Endothelial cell of umbilical vein (primary cell): ENCODE data around the gene EP300. TPM values are rescaled to one million over a fixed set of nuclear protein-coding genes. Genes with fewer than 3 reads are reported as not detected.

Source experiments
- BruUV-seq: library from RNA; stranded (reverse); fragments of 400-500 nt; replicated peaks from 2 replicates; lab custom pipeline; 2021; lab: Mats Ljungman, UMichigan
- CTCF ChIA-PET: fragments of 300-600, 350-600 bp; sonication (Branson Sonifier 250); formaldehyde crosslinking; loops from one replicate; lab custom pipeline; 2021; ENCODE audit warnings: antibody characterized with exemption, inconsistent platforms; lab: Charles Lee
- POLR2A ChIA-PET: fragments of 300-600, 350-600 bp; sonication (Branson Sonifier 250); formaldehyde crosslinking; loops from one replicate; lab custom pipeline; 2021; ENCODE audit warnings: antibody characterized with exemption, inconsistent platforms; lab: Charles Lee
- DNase-seq: peaks from one replicate; pipeline ENCODE4 v3.0.0-alpha.2; 2011; ENCODE audit warnings: low read depth, low spot score
- FAIRE-seq: peaks from 2 replicates; lab custom pipeline; 2011; peaks lifted over from hg19 to GRCh38; lab: Jason Lieb, UNC
- H2AFZ ChIP-seq: 2 replicates; pipeline ENCODE4 v1.6.0; 2012; ENCODE audit warnings: low read depth, low read length, control low read depth, inconsistent platforms
- H3K27ac ChIP-seq: 2 replicates; pipeline ENCODE4 v1.5.1; 2011; ENCODE audit warnings: low read depth, mild to moderate bottlenecking, control low read depth, low read length, moderate library complexity; ENCODE audit not compliant: insufficient read depth
- H3K27me3 ChIP-seq, 2 experiments: 2 replicates each; pipeline versions ENCODE4 v1.6.0 to v1.6.1; 2011; ENCODE audit warnings: low read length in 2 of 2, mixed read lengths in 1 of 2; ENCODE audit not compliant: control insufficient read depth in 2 of 2, insufficient read depth in 2 of 2
- H3K36me3 ChIP-seq, 2 experiments: 2 replicates in 1 of 2; 3 replicates in 1 of 2; pipeline ENCODE4 v1.5.1; 2011; ENCODE audit warnings: low read length in 2 of 2, mild to moderate bottlenecking in 1 of 2, moderate library complexity in 1 of 2; ENCODE audit not compliant: control insufficient read depth in 2 of 2, insufficient read depth in 2 of 2; ENCODE audit errors: extremely low read depth in 1 of 2
- H3K4me1 ChIP-seq: 3 replicates; pipeline ENCODE4 v1.5.1; 2011; ENCODE audit warnings: mild to moderate bottlenecking, low read length; ENCODE audit not compliant: control insufficient read depth, insufficient read depth; ENCODE audit errors: extremely low read depth
- H3K4me2 ChIP-seq: 2 replicates; pipeline ENCODE4 v1.6.1; 2011; ENCODE audit warnings: low read length, control low read depth, mixed read lengths; ENCODE audit not compliant: insufficient read depth
- H3K4me3 ChIP-seq, 3 experiments: fragments of 200-600 bp in 1 of 3; sonication (generic), shearing (Covaris generic) in 1 of 3; replicated peaks in 1 of 3; 2 replicates each; pipeline ENCODE4 v1.5.1; 2011 to 2016; ENCODE audit warnings: control low read depth in 3 of 3, low read length in 3 of 3, mild to moderate bottlenecking in 2 of 3, inconsistent platforms in 1 of 3, low read depth in 1 of 3, moderate library complexity in 1 of 3; ENCODE audit not compliant: insufficient read depth in 1 of 3
- H3K79me2 ChIP-seq: 2 replicates; pipeline ENCODE4 v1.6.0; 2012; ENCODE audit warnings: low read length, inconsistent platforms; ENCODE audit not compliant: control insufficient read depth, insufficient read depth
- H3K9ac ChIP-seq: replicated peaks from 2 replicates; pipeline ENCODE3; 2011; ENCODE audit warnings: low read length, control low read depth; ENCODE audit not compliant: insufficient read depth; ENCODE audit errors: extremely low read depth
- H3K9me1 ChIP-seq: replicated peaks from 3 replicates; pipeline ENCODE4 v1.6.0; 2011; ENCODE audit warnings: mild to moderate bottlenecking, low read length; ENCODE audit not compliant: control insufficient read depth, insufficient read depth; ENCODE audit errors: extremely low read depth
- H3K9me3 ChIP-seq: replicated peaks from 2 replicates; pipeline ENCODE4 v1.5.1; 2012; ENCODE audit warnings: low read length, inconsistent platforms; ENCODE audit not compliant: control insufficient read depth, insufficient read depth
- H4K20me1 ChIP-seq: replicated peaks from 2 replicates; pipeline ENCODE3; 2011; ENCODE audit warnings: mild to moderate bottlenecking, low read length; ENCODE audit not compliant: control insufficient read depth, insufficient read depth; ENCODE audit errors: extremely low read depth
- EZH2 ChIP-seq: IDR thresholded peaks from 2 replicates; pipeline ENCODE4 v1.6.1; 2012; ENCODE audit warnings: borderline replicate concordance, low read depth, mild to moderate bottlenecking, moderate library complexity, low read length, inconsistent platforms; ENCODE audit not compliant: severe bottlenecking
- FOS ChIP-seq: IDR thresholded peaks from 2 replicates; pipeline ENCODE4 v1.6.1; 2011; ENCODE audit warnings: mild to moderate bottlenecking, low read length, moderate library complexity, borderline replicate concordance; ENCODE audit not compliant: insufficient read depth
- GATA2 ChIP-seq: IDR thresholded peaks from 2 replicates; pipeline ENCODE4 v1.7.0; 2011; ENCODE audit warnings: low read depth, mild to moderate bottlenecking, moderate library complexity, mixed read lengths, low read length; ENCODE audit not compliant: insufficient read length, insufficient read depth
- JUN ChIP-seq: IDR thresholded peaks from 2 replicates; pipeline ENCODE4 v1.6.1; 2011; ENCODE audit warnings: borderline replicate concordance, low read depth; ENCODE audit not compliant: insufficient read length, insufficient read depth
- MYC ChIP-seq: IDR thresholded peaks from one replicate; pipeline ENCODE4 v1.6.1; 2011; ENCODE audit warnings: mild to moderate bottlenecking, low read depth, low read length
- POLR2A ChIP-seq: IDR thresholded peaks from 2 replicates; pipeline ENCODE4 v1.6.1; 2012; ENCODE audit warnings: low read depth, mild to moderate bottlenecking, control low read depth, low read length
- POLR2AphosphoS5 ChIP-seq: IDR thresholded peaks from 2 replicates; pipeline ENCODE4 v1.6.1; 2012; ENCODE audit warnings: low read depth, mild to moderate bottlenecking, control low read depth, low read length, moderate library complexity; ENCODE audit not compliant: insufficient read depth
- dilution Hi-C: fragments of 300-500 bp; cut with MboI; formaldehyde crosslinking; loops from one replicate; pipeline ENCODE4 v1.15.0; 2019; ENCODE audit warnings: low sequenced_read_pairs; ENCODE audit not compliant: extremely low pct_ligation_motif_present
- intact Hi-C: fragments of 100-400 bp; cut with micrococcal nuclease; formaldehyde crosslinking; loops from one replicate; pipeline ENCODE4 v1.10.0; 2022
- microRNA counts: library from miRNA; unstranded; fragments of <30 nt; microRNA quantifications from one replicate; lab custom pipeline; 2016
- polyA plus RNA-seq, 4 experiments: library from polyadenylated mRNA; depleted of rRNA in 3 of 4; stranded (reverse) in 3 of 4; unstranded in 1 of 4; fragments of >200 nt; gene quantifications; 2 replicates each; pipeline versions ENCODE4 v1.2.1 to v1.2.3, GENCODE V29; 2011 to 2012; ENCODE audit warnings: missing spikeins in 1 of 4
- small RNA-seq: library from RNA; depleted of rRNA; stranded (forward); fragments of <200 nt; gene quantifications from one replicate; pipeline ENCODE3, GENCODE V24; 2012; ENCODE audit warnings: low replicate concordance, low read depth; ENCODE audit not compliant: insufficient read depth, insufficient read length
- total RNA-seq: library from RNA; stranded (reverse); gene quantifications from 2 replicates; pipeline ENCODE4 v1.2.3, GENCODE V29; 2021
- TF ChIP-seq, protein P1 (sequence below), 2 donors: IDR thresholded peaks; 1 replicate in 1 of 2; 2 replicates in 1 of 2; pipeline ENCODE4 v1.5.1; 2011; ENCODE audit warnings: low read length in 2 of 2, mild to moderate bottlenecking in 2 of 2, moderate library complexity in 2 of 2, control low read depth in 1 of 2, inconsistent platforms in 1 of 2, low read depth in 1 of 2; ENCODE audit not compliant: insufficient read depth in 1 of 2; ENCODE audit errors: extremely low read depth in 1 of 2
- TF ChIP-seq, protein P2 (sequence below): IDR thresholded peaks from 2 replicates; pipeline ENCODE4 v1.6.1; 2011; ENCODE audit not compliant: insufficient read depth, insufficient read length

The EP300 gene
- total and polyA plus RNA-seq, 2 donors (not counting 3 experiments of a cell fraction or from before 2014, with no cell fraction given): 24.4 to 63.0 TPM

DNA sequence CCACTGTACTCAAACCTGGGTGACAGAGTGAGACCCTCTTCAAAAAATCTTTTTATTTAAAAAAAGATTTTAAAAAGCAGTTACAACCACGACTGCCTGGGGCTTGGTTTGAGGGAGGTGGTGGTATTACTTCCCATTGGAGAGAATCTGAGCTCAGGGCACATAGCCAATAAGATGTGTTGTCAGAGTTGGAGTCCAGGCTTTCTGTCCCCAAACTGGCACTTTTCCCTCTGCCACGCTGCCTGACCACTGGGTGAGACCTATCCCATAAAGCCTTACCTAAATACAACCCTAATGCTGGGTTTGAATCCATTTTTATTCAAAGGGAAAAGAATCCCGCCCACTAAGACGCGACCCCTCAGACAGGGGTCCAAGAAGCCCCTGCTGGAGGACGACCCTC, 136.8 kb downstream of the EP300 start:
- CTCF ChIA-PET: interaction anchor here (1.1 to 1.6 kb wide), 2 partner anchors 9 to 307 kb away, joined by 4 to 9 read pairs; no protein-coding TSS in a partner anchor
- intact Hi-C loops (no loop called here), dilution Hi-C loops (no loop called here)
- no peak overlapping the region for H3K4me3 ChIP-seq
- no peaks in the 10 kb centered on the region for H3K27me3 ChIP-seq
- H3K9me1 ChIP-seq: no peaks in the 10 kb centered on the region
- peaks cover 30% of the 10 kb centered on the region for H3K4me1 ChIP-seq
- H3K27ac ChIP-seq: peak overlapping the region; percentile 78
- no TSS peak for BruUV-seq
- H4K20me1 ChIP-seq: no peaks in the 10 kb centered on the region
- no peaks in the 10 kb centered on the region for H3K79me2 ChIP-seq
- POLR2A ChIA-PET: no interaction called here
- no peak for TF ChIP-seq MYC
- TF ChIP-seq POLR2AphosphoS5: no peak
- TF ChIP-seq, protein P1, sequence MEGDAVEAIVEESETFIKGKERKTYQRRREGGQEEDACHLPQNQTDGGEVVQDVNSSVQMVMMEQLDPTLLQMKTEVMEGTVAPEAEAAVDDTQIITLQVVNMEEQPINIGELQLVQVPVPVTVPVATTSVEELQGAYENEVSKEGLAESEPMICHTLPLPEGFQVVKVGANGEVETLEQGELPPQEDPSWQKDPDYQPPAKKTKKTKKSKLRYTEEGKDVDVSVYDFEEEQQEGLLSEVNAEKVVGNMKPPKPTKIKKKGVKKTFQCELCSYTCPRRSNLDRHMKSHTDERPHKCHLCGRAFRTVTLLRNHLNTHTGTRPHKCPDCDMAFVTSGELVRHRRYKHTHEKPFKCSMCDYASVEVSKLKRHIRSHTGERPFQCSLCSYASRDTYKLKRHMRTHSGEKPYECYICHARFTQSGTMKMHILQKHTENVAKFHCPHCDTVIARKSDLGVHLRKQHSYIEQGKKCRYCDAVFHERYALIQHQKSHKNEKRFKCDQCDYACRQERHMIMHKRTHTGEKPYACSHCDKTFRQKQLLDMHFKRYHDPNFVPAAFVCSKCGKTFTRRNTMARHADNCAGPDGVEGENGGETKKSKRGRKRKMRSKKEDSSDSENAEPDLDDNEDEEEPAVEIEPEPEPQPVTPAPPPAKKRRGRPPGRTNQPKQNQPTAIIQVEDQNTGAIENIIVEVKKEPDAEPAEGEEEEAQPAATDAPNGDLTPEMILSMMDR (IDR thresholded peaks at IDR 0.05; ENCODE audit: extremely low read depth in 1 of 2, insufficient read depth in 1 of 2, low read depth in 1 of 2, low read length in 2 of 2): no peak
- TF ChIP-seq GATA2: no peak
- TF ChIP-seq FOS: no peak
- no peak for TF ChIP-seq EZH2
- TF ChIP-seq, protein P2, sequence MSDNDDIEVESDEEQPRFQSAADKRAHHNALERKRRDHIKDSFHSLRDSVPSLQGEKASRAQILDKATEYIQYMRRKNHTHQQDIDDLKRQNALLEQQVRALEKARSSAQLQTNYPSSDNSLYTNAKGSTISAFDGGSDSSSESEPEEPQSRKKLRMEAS: no peak
- TF ChIP-seq JUN: no peak
- no peak for TF ChIP-seq POLR2A
- DNase-seq: no peak
- H3K9ac ChIP-seq: no peak overlapping the region
- FAIRE-seq: no peak
- H2AFZ ChIP-seq: no peak overlapping the region
- no peak overlapping the region for H3K4me2 ChIP-seq
- no peaks in the 10 kb centered on the region for H3K9me3 ChIP-seq
- H3K36me3 ChIP-seq: peaks cover 7 to 26% of the 10 kb centered on the region in 2 experiments

MicroRNA genes within 50 kb of the gene (microRNA counts, 767-probe panel; counts per million panel counts)
- 723 counts per million, percentile 96 among the panel's probes with 10 or more counts for microRNA hsa-miR-1281 (lab: Ali Mortazavi, UCI)

Small RNAs within 50 kb of the gene (small RNA-seq; reads per million reads assigned to genes)
- gene RF00019 (not detected), gene RNU6-375P (not detected)

Other genes starting within 250 kb of the EP300 start
- gene ST13, start 236.0 kb upstream of the EP300 start, total RNA-seq: 249 and 250 TPM in 2 replicates
- gene ST13, start 236.0 kb upstream of the EP300 start, polyA plus RNA-seq: 35.7 and 41.2 TPM in 2 replicates
- 21.2 TPM in 2 replicates for gene XPNPEP3, start 235.4 kb upstream of the EP300 start, total RNA-seq
- gene XPNPEP3, start 235.4 kb upstream of the EP300 start, polyA plus RNA-seq: 12.3 and 14.6 TPM in 2 replicates
- not detected in 2 replicates for gene DNAJB7, start 230.5 kb upstream of the EP300 start, total RNA-seq
- gene DNAJB7, start 230.5 kb upstream of the EP300 start, polyA plus RNA-seq: not detected in 2 replicates
- 74.7 and 77.7 TPM in 2 replicates for gene RBX1, start 141.2 kb upstream of the EP300 start, total RNA-seq
- 97.5 and 102 TPM in 2 replicates for gene RBX1, start 141.2 kb upstream of the EP300 start, polyA plus RNA-seq
- 31.8 and 34.9 TPM in 2 replicates for gene L3MBTL2, start 112.7 kb downstream of the EP300 start, total RNA-seq
- 28.2 and 29.5 TPM in 2 replicates for gene L3MBTL2, start 112.7 kb downstream of the EP300 start, polyA plus RNA-seq
- gene CHADL, start 148.3 kb downstream of the EP300 start, total RNA-seq: 0.69 and 2.1 TPM in 2 replicates
- gene CHADL, start 148.3 kb downstream of the EP300 start, polyA plus RNA-seq: 1.1 and 2.1 TPM in 2 replicates
- 154 and 169 TPM in 2 replicates for gene RANGAP1, start 193.6 kb downstream of the EP300 start, total RNA-seq
- 177 and 182 TPM in 2 replicates for gene RANGAP1, start 193.6 kb downstream of the EP300 start, polyA plus RNA-seq
- 89.6 and 95.9 TPM in 2 replicates for gene ZC3H7B, start 208.9 kb downstream of the EP300 start, total RNA-seq
- 66.8 and 72.7 TPM in 2 replicates for gene ZC3H7B, start 208.9 kb downstream of the EP300 start, polyA plus RNA-seq